RKO (cell line): ENCODE measurements around the gene NCBP3.

Experiments used
- DNase-seq: peaks from one replicate; pipeline ENCODE4 v3.0.0-alpha.2; 2016; ENCODE audit warnings: low spot score

The NCBP3 gene

GRCh38 chr17:3754066-3754457 is 92.0 kb downstream of the NCBP3 start:
- DNase-seq = no peak

- no peak for DNase-seq
Measured at GRCh38 chr17:3753624-3754023, 92.4 kb downstream of the NCBP3 start.
